ENCODE results near the gene C1GALT1. TPM values are rescaled to one million over a fixed set of nuclear protein-coding genes. Genes with fewer than 3 reads are reported as not detected.

The C1GALT1 gene
- total and polyA plus RNA-seq, 9 of the 15 experiments (the other 6 are each of a cell fraction or from before 2014, with no cell fraction given): 5.0 to 33.2 (median 24.1) TPM

GRCh38 chr7:7208520-7208919 lies 26.2 kb downstream of the C1GALT1 start:
- no peaks in the 10 kb centered on the region for H3K36me3 ChIP-seq (ENCODE audit: control insufficient read depth, insufficient read depth, low read length)
- H3K9me3 ChIP-seq (replicated peaks; ENCODE audit: control insufficient read depth, insufficient read depth, low read depth, low read length): no peaks in the 10 kb centered on the region; the same call in 1 of the 2 replicates
- POLR2A ChIA-PET: interaction anchor here (0.8 to 1.2 kb wide), 2 partner anchors 11 to 64 kb away, joined by 3 to 4 read pairs; no protein-coding TSS in a partner anchor
- H3K9ac ChIP-seq (ENCODE audit: insufficient read depth in 1 of 2, low read depth in 2 of 2, low read length in 2 of 2): no peak overlapping the region
- no peak overlapping the region for H2AFZ ChIP-seq (ENCODE audit: low read depth, low read length)
- H3K9me1 ChIP-seq (ENCODE audit: control insufficient read depth, insufficient read depth, low read length): no peaks in the 10 kb centered on the region
- BruUV-seq (replicated peaks): no TSS peak
- ATAC-seq: peak; percentile 85
- H3K27ac ChIP-seq (ENCODE audit: extremely low read depth, low read depth, low read length): no peak overlapping the region
- CTCF ChIA-PET (ENCODE audit: low intra/inter-chr PET ratio): no interaction called here
- TF ChIP-seq NR3C1 (CRISPR knock-in tag; IDR thresholded peaks at IDR 0.05) (no peak), YY1 (IDR thresholded peaks at IDR 0.05; ENCODE audit: borderline replicate concordance in 1 of 3, control insufficient read depth in 1 of 3, extremely low read depth in 1 of 3, insufficient read depth in 3 of 3, insufficient read length in 1 of 3, insufficient replicate concordance in 2 of 3, low read depth in 1 of 3, low read length in 2 of 3) (peak; percentile 13 to 68 (median 25))
- 29% methylated on average over 4 of the region's 4 CpGs for WGBS (ENCODE audit: insufficient coverage, low coverage, missing lambda C conversion rate)
- peaks cover 4 to 6% of the 10 kb centered on the region in 2 experiments; a peak in 3 of 5 replicates for H3K4me1 ChIP-seq (replicated peaks in 1 of 2; ENCODE audit: control insufficient read depth in 2 of 2, insufficient read depth in 2 of 2, low read length in 2 of 2)
- no peaks in the 10 kb centered on the region for H4K20me1 ChIP-seq (replicated peaks; ENCODE audit: control insufficient read depth, insufficient read depth, low read length)
- in situ Hi-C loops (cut with MboI): no loop called here
- peaks cover 77% of the 10 kb centered on the region for H3K79me2 ChIP-seq (ENCODE audit: control insufficient read depth, insufficient read depth, low read length)
- peak overlapping the region; percentile 31 for H3K4me2 ChIP-seq (ENCODE audit: insufficient read depth, low read length)
- intact Hi-C loops (cut with micrococcal nuclease): no loop called here
- peak; percentile 35 for FAIRE-seq
- DNase-seq (ENCODE audit: extremely low read depth in 1 of 4, low spot score in 3 of 4): peak in 3 of 4 experiments; percentile 12 to 20 (median 18)
- no peaks in the 10 kb centered on the region for H3K27me3 ChIP-seq (ENCODE audit: control insufficient read depth in 2 of 2, insufficient read depth in 2 of 2, low read length in 2 of 2)
- H3K4me3 ChIP-seq: no peak overlapping the region

GRCh38 chr7:7209412-7210050 lies 27.2 kb downstream of the C1GALT1 start:
- Histone ChIP-seq H3K4me3 (no peak overlapping the region), H3K9me3 (replicated peaks; ENCODE audit: control insufficient read depth, insufficient read depth, low read depth, low read length) (no peaks in the 10 kb centered on the region; the same call in 1 of the 2 replicates), H3K4me1 (replicated peaks in 1 of 2; ENCODE audit: control insufficient read depth in 2 of 2, insufficient read depth in 2 of 2, low read length in 2 of 2) (peaks cover 4 to 6% of the 10 kb centered on the region in 2 experiments; a peak in 3 of 5 replicates), H3K79me2 (ENCODE audit: control insufficient read depth, insufficient read depth, low read length) (peaks cover 71% of the 10 kb centered on the region), H3K9me1 (ENCODE audit: control insufficient read depth, insufficient read depth, low read length) (no peaks in the 10 kb centered on the region), H3K36me3 (ENCODE audit: control insufficient read depth, insufficient read depth, low read length) (peaks cover 2% of the 10 kb centered on the region; the same call in 2 of the 3 replicates), H3K27me3 (ENCODE audit: control insufficient read depth in 2 of 2, insufficient read depth in 2 of 2, low read length in 2 of 2) (no peaks in the 10 kb centered on the region), H3K9ac (ENCODE audit: insufficient read depth in 1 of 2, low read depth in 2 of 2, low read length in 2 of 2) (no peak overlapping the region), H4K20me1 (replicated peaks; ENCODE audit: control insufficient read depth, insufficient read depth, low read length) (no peaks in the 10 kb centered on the region), H3K27ac (ENCODE audit: extremely low read depth, low read depth, low read length) (no peak overlapping the region), H3K4me2 (ENCODE audit: insufficient read depth, low read length) (no peak overlapping the region), H2AFZ (ENCODE audit: low read depth, low read length) (no peak overlapping the region)
- ChIA-PET POLR2A (interaction anchor here (0.8 to 1.2 kb wide), 3 partner anchors 10 to 63 kb away, joined by 3 to 4 read pairs (median 3); no protein-coding TSS in a partner anchor), CTCF (ENCODE audit: low intra/inter-chr PET ratio) (no interaction called here)
- in situ Hi-C loops (cut with MboI): no loop called here
- whole genome bisulfite sequencing (ENCODE audit: insufficient coverage, low coverage, missing lambda C conversion rate): 59% methylated on average over 9 of the region's 10 CpGs
- ATAC-seq (peak; percentile 53), DNase-seq (ENCODE audit: extremely low read depth in 1 of 4, low spot score in 3 of 4) (peak in 3 of 4 experiments; percentile 15 to 25 (median 17)), FAIRE-seq (no peak)
- intact Hi-C loops (cut with micrococcal nuclease): no loop called here
- BruUV-seq (replicated peaks): no TSS peak
- no peak for TF ChIP-seq HNRNPH1 (optimal IDR thresholded peaks at IDR 0.05; ENCODE audit: low read depth, low read length)
- no peak for TF ChIP-seq CHD1 (IDR thresholded peaks at IDR 0.05; ENCODE audit: low read length)
- TF ChIP-seq USF1 (CRISPR knock-in tag; IDR thresholded peaks at IDR 0.05): no peak
- TF ChIP-seq EP300 (IDR thresholded peaks at IDR 0.05; ENCODE audit: low read length): no peak
- TF ChIP-seq TEAD4 (IDR thresholded peaks at IDR 0.05; ENCODE audit: low read length): peak; percentile 58; the same call in 1 of the 2 replicates
- TF ChIP-seq TEAD4 (CRISPR knock-in tag; IDR thresholded peaks at IDR 0.05; ENCODE audit: borderline replicate concordance): no peak
- TF ChIP-seq HES1 (IDR thresholded peaks at IDR 0.05; ENCODE audit: low read depth): no peak
- no peak for TF ChIP-seq SAFB (IDR thresholded peaks at IDR 0.05; ENCODE audit: borderline replicate concordance, low read depth, low read length)
- TF ChIP-seq ZNF512 (tag; IDR thresholded peaks at IDR 0.05): no peak

Data from K562 (cell line).